HL-60 (cell line): ENCODE measurements around the gene WFS1.
A peak's percentile ranks its signal among the peaks of the same experiment; 100 is the strongest.

ENCODE experiments used
- DNase-seq, 2 experiments: peaks; one replicate each; pipeline ENCODE4 v3.0.0-alpha.2; 2010 to 2020; ENCODE audit warnings: low read depth in 1 of 2, low spot score in 1 of 2
- H3K27ac ChIP-seq: fragments of 250-450 bp; sonication (Bioruptor Pico); replicated peaks from 2 replicates; pipeline ENCODE4 v1.5.1; 2020; ENCODE audit warnings: mild to moderate bottlenecking, moderate library complexity
- H3K27me3 ChIP-seq: fragments of 250-450 bp; sonication (Bioruptor Pico); 2 replicates; pipeline ENCODE4 v1.5.1; 2021; ENCODE audit warnings: mild to moderate bottlenecking, moderate library complexity; ENCODE audit not compliant: insufficient read depth, poor library complexity, severe bottlenecking
- H3K4me3 ChIP-seq: replicated peaks from 2 replicates; pipeline ENCODE4 v1.5.1; 2011; ENCODE audit warnings: mild to moderate bottlenecking, control low read depth, low read length; ENCODE audit not compliant: insufficient read depth
- CTCF ChIP-seq: IDR thresholded peaks from one replicate; pipeline ENCODE4 v1.5.1; 2011; ENCODE audit warnings: low read length, control low read depth, inconsistent platforms; ENCODE audit not compliant: insufficient read depth
- GABPA ChIP-seq: IDR thresholded peaks from 2 replicates; pipeline ENCODE4 v1.6.1; 2012; ENCODE audit warnings: low read depth
- POLR2AphosphoS5 ChIP-seq: IDR thresholded peaks from 2 replicates; pipeline ENCODE4 v1.6.1; 2012; ENCODE audit warnings: low read depth
- SPI1 ChIP-seq: IDR thresholded peaks from 2 replicates; pipeline ENCODE4 v1.6.1; 2012; ENCODE audit warnings: low read depth, mild to moderate bottlenecking, borderline replicate concordance
- TF ChIP-seq, protein P1 (sequence below): IDR thresholded peaks from 2 replicates; pipeline ENCODE4 v1.6.1; 2012; ENCODE audit warnings: low read depth; ENCODE audit not compliant: insufficient replicate concordance

Gene WFS1

GRCh38 chr4:6325788-6326290 is 56.2 kb downstream of the WFS1 start:
- TF ChIP-seq, protein P1, sequence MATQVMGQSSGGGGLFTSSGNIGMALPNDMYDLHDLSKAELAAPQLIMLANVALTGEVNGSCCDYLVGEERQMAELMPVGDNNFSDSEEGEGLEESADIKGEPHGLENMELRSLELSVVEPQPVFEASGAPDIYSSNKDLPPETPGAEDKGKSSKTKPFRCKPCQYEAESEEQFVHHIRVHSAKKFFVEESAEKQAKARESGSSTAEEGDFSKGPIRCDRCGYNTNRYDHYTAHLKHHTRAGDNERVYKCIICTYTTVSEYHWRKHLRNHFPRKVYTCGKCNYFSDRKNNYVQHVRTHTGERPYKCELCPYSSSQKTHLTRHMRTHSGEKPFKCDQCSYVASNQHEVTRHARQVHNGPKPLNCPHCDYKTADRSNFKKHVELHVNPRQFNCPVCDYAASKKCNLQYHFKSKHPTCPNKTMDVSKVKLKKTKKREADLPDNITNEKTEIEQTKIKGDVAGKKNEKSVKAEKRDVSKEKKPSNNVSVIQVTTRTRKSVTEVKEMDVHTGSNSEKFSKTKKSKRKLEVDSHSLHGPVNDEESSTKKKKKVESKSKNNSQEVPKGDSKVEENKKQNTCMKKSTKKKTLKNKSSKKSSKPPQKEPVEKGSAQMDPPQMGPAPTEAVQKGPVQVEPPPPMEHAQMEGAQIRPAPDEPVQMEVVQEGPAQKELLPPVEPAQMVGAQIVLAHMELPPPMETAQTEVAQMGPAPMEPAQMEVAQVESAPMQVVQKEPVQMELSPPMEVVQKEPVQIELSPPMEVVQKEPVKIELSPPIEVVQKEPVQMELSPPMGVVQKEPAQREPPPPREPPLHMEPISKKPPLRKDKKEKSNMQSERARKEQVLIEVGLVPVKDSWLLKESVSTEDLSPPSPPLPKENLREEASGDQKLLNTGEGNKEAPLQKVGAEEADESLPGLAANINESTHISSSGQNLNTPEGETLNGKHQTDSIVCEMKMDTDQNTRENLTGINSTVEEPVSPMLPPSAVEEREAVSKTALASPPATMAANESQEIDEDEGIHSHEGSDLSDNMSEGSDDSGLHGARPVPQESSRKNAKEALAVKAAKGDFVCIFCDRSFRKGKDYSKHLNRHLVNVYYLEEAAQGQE = no peak
- no peak for TF ChIP-seq SPI1
- TF ChIP-seq GABPA = no peak
- no peak for TF ChIP-seq CTCF
- TF ChIP-seq POLR2AphosphoS5 = no peak
- Histone ChIP-seq H3K27me3 (peaks cover 15% of the 10 kb centered on the region), H3K4me3 (no peak overlapping the region), H3K27ac (no peak overlapping the region)
- DNase-seq = no peak

DNA sequence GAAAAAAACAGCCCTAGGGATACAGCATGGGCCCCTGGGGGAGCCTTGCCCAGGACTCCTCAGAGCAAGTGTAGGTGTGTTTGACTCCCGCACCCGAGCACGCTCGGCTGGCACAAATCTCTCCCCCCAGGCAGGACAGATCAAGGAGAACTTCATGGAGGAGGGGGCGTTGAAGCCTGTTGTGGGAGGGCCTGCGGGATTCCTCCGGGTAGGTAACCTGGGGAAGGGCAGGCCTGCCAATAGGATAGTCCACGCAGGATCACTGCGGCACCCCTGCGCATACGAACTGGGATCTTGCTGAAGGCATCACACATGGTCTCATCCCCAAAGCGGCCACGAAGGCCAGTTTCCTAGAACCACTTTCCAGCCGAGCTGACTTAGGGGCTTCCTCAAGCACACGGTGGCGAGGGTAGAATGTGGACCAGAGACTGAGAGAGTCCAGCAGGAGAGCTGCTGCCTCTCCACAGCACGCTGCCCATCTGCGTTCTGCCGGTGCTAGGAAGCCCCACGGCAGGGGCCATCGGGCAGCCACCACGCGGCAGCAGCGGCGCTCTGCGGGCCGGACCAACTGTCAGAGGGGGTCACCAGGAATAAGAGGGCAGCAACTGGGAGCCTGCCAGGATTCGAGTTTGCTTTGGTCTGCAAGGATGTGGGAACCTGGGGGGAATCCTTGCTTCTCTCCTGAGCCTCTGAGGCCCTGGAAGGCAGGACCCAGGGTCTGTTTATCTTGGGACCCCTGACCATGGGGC is 56.8 kb downstream of the WFS1 start:
- no peak for DNase-seq
- H3K4me3 ChIP-seq = no peak overlapping the region
- TF ChIP-seq GABPA (no peak), CTCF (no peak), SPI1 (no peak), POLR2AphosphoS5 (no peak)
- TF ChIP-seq, protein P1 = no peak
- H3K27me3 ChIP-seq = peaks cover 15% of the 10 kb centered on the region
- no peak overlapping the region for H3K27ac ChIP-seq

DNA sequence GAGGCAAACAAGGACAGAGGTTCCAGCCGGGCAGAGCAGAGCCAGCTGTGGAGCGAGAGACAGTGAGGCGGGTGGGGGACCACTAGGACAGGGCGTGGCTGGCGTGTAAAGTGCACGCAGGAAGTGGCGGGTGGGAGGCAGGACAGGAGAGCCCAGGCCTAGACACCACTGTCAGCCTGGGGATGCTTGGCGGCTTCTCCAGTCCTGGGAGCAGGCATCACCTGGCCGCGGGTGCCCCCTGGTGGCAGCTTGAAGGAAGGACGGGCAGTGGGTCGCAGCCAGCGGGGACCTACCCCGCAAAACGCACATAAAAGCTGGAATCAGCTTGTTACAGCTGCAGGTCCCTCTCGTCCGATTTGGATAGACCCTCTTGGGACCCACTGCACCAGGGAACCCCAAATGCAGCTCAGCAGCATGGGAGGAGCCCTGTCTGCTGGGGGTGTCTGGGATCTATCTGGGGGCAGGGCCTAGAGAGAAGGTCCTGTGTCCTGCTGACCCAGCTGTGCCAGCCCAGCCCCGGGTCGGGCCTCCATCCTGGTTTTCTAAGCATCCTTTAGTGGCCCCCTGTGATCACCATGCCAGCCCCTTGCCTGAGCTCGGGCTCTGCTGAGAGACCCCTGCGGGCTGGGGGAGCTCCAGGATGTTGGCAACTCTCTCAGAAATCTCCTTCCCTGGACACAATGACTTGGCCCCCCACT is 57.7 kb downstream of the WFS1 start:
- peak; percentile 35 to 71 for DNase-seq
- TF ChIP-seq POLR2AphosphoS5 (no peak), CTCF (peak; percentile 66)
- Histone ChIP-seq H3K27ac (no peak overlapping the region), H3K27me3 (peaks cover 15% of the 10 kb centered on the region), H3K4me3 (no peak overlapping the region)
